Kidney epithelial cell (primary cell): ENCODE results near the gene SLC5A6. TPM values are rescaled to one million over a fixed set of nuclear protein-coding genes. Genes with fewer than 3 reads are reported as not detected.

ENCODE experiments used
- DNase-seq: peaks from one replicate; pipeline ENCODE4 v3.0.0-alpha.2; 2010; ENCODE audit warnings: low read depth
- H3K27me3 ChIP-seq: 2 replicates; pipeline ENCODE4 v1.6.0; 2011; ENCODE audit warnings: low read length; ENCODE audit not compliant: control insufficient read depth, insufficient read depth
- H3K36me3 ChIP-seq: 2 replicates; pipeline ENCODE4 v1.5.1; 2011; ENCODE audit warnings: low read length; ENCODE audit not compliant: control insufficient read depth, insufficient read depth
- H3K4me3 ChIP-seq: 2 replicates; pipeline ENCODE4 v1.5.1; 2011; ENCODE audit warnings: low read depth, mild to moderate bottlenecking, control low read depth, low read length
- total RNA-seq: library from RNA; depleted of rRNA; stranded (reverse); fragments of >200 nt; gene quantifications from 2 replicates; pipeline ENCODE4 v1.2.3, GENCODE V29; 2015
- TF ChIP-seq, protein P1 (sequence below): IDR thresholded peaks from 2 replicates; pipeline ENCODE4 v1.5.1; 2011; ENCODE audit warnings: mild to moderate bottlenecking, moderate library complexity, low read length, control low read depth, inconsistent platforms; ENCODE audit not compliant: insufficient read depth, poor library complexity, severe bottlenecking

The SLC5A6 gene
- total RNA-seq, 1 donor from 2014 or later = 52.1 TPM

GRCh38 chr2:27222407-27222806 is 10.3 kb upstream of the SLC5A6 start:
- TF ChIP-seq, protein P1, sequence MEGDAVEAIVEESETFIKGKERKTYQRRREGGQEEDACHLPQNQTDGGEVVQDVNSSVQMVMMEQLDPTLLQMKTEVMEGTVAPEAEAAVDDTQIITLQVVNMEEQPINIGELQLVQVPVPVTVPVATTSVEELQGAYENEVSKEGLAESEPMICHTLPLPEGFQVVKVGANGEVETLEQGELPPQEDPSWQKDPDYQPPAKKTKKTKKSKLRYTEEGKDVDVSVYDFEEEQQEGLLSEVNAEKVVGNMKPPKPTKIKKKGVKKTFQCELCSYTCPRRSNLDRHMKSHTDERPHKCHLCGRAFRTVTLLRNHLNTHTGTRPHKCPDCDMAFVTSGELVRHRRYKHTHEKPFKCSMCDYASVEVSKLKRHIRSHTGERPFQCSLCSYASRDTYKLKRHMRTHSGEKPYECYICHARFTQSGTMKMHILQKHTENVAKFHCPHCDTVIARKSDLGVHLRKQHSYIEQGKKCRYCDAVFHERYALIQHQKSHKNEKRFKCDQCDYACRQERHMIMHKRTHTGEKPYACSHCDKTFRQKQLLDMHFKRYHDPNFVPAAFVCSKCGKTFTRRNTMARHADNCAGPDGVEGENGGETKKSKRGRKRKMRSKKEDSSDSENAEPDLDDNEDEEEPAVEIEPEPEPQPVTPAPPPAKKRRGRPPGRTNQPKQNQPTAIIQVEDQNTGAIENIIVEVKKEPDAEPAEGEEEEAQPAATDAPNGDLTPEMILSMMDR = no peak
- Histone ChIP-seq H3K4me3 (no peak overlapping the region), H3K36me3 (peaks cover 3% of the 10 kb centered on the region), H3K27me3 (no peaks in the 10 kb centered on the region)
- no peak for DNase-seq

DNA sequence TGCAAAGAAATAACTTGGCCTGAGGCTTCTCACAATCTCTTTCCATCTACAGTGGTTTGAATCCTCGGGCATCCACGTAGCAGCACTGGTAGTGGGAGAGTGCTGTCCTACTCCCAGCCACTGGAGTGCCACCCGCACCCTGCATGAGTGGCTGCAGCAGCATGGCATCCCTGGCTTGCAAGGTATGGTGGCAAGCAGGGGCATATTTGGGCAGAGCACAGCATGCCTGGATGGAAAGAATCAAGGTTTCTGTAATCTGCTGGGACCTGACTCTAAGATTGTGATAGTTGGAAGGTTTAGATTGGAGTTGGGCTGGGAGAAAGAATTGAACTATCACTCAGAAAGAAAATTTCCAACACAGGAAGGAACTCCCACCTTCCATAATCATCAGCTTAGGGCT is 9.1 kb upstream of the SLC5A6 start:
- Histone ChIP-seq H3K27me3 (no peaks in the 10 kb centered on the region), H3K36me3 (peaks cover 3% of the 10 kb centered on the region), H3K4me3 (no peak overlapping the region)
- TF ChIP-seq, protein P1 = no peak
- no peak for DNase-seq

DNA sequence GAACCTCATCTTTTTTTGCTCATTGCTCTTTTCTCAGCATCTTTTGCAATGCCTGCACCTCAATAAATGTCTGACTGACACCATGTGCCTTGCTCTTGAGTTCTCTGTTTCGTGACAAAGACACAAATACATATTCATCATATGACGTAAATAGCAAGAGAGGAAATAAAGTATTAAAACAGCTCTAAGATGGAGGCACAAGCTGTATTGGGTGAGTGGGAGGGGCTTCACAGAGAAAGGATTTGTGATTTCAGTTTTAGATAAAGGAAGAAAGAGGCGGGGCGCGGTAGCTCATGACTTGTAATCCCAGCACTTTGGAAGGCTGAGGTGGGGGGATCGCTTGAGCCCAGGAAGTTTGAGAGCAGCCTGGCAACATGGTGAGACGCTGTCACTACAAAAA is 8.0 kb upstream of the SLC5A6 start:
- peaks cover 3% of the 10 kb centered on the region for H3K36me3 ChIP-seq
- H3K4me3 ChIP-seq = no peak overlapping the region
- TF ChIP-seq, protein P1 = no peak
- DNase-seq = no peak
- no peaks in the 10 kb centered on the region for H3K27me3 ChIP-seq

DNA sequence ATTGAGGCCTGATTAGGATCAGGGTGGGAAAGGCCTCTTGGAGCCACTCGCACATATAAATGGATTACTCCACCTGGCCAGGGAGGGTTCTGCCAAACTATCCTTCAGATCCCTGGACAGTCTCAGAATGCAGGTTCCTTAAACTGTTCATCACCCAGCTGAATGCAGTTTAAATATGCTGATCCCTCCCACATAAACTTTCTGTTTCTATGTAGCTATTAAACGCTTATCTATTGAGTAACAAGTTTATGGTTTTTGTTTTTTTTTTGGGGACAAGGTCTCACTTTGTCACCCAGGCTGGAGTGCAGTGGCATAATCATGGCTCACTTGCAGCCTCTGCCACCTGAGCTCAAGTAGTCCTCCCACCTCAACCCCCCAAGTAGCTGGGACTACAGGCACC is 7.0 kb upstream of the SLC5A6 start:
- H3K36me3 ChIP-seq = peaks cover 3% of the 10 kb centered on the region
- DNase-seq = no peak
- no peak overlapping the region for H3K4me3 ChIP-seq
- H3K27me3 ChIP-seq = no peaks in the 10 kb centered on the region
- TF ChIP-seq, protein P1 = no peak

DNA sequence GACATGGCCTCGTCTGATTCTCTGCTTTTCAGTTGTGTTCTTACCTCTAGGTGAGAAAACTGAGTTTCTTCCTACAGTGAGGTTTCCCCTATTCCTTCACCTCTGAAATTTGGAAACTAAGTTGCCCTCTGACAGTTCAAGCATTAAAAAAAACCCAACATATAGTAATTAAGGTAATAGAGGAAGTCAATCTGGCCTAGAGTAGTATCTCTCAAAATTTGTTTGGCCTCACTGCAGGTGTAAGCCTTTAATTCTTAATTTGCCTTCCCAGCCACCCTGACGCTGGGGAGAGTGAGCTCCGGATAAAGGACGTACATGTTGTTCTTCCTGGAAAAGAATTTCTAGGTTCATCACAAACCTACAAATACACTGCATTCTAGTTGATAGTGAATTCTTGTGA is 6.5 kb upstream of the SLC5A6 start:
- Histone ChIP-seq H3K36me3 (peaks cover 3% of the 10 kb centered on the region), H3K4me3 (no peak overlapping the region), H3K27me3 (no peaks in the 10 kb centered on the region)
- TF ChIP-seq, protein P1 = no peak
- no peak for DNase-seq
